Endothelial cell of umbilical vein (primary cell): ENCODE data around the gene ZNF668. TPM values are rescaled to one million over a fixed set of nuclear protein-coding genes. Genes with fewer than 3 reads are reported as not detected.

Source experiments
- BruUV-seq: library from RNA; stranded (reverse); fragments of 400-500 nt; replicated peaks from 2 replicates; lab custom pipeline; 2021; lab: Mats Ljungman, UMichigan
- CTCF ChIA-PET: fragments of 300-600, 350-600 bp; sonication (Branson Sonifier 250); formaldehyde crosslinking; loops from one replicate; lab custom pipeline; 2021; ENCODE audit warnings: antibody characterized with exemption, inconsistent platforms; lab: Charles Lee
- POLR2A ChIA-PET: fragments of 300-600, 350-600 bp; sonication (Branson Sonifier 250); formaldehyde crosslinking; loops from one replicate; lab custom pipeline; 2021; ENCODE audit warnings: antibody characterized with exemption, inconsistent platforms; lab: Charles Lee
- DNase-seq: peaks from one replicate; pipeline ENCODE4 v3.0.0-alpha.2; 2011; ENCODE audit warnings: low read depth, low spot score
- FAIRE-seq: peaks from 2 replicates; lab custom pipeline; 2011; peaks lifted over from hg19 to GRCh38; lab: Jason Lieb, UNC
- H2AFZ ChIP-seq: 2 replicates; pipeline ENCODE4 v1.6.0; 2012; ENCODE audit warnings: low read depth, low read length, control low read depth, inconsistent platforms
- H3K27ac ChIP-seq: 2 replicates; pipeline ENCODE4 v1.5.1; 2011; ENCODE audit warnings: low read depth, mild to moderate bottlenecking, control low read depth, low read length, moderate library complexity; ENCODE audit not compliant: insufficient read depth
- H3K27me3 ChIP-seq, 2 experiments: 2 replicates each; pipeline versions ENCODE4 v1.6.0 to v1.6.1; 2011; ENCODE audit warnings: low read length in 2 of 2, mixed read lengths in 1 of 2; ENCODE audit not compliant: control insufficient read depth in 2 of 2, insufficient read depth in 2 of 2
- H3K36me3 ChIP-seq, 2 experiments: 2 replicates in 1 of 2; 3 replicates in 1 of 2; pipeline ENCODE4 v1.5.1; 2011; ENCODE audit warnings: low read length in 2 of 2, mild to moderate bottlenecking in 1 of 2, moderate library complexity in 1 of 2; ENCODE audit not compliant: control insufficient read depth in 2 of 2, insufficient read depth in 2 of 2; ENCODE audit errors: extremely low read depth in 1 of 2
- H3K4me1 ChIP-seq: 3 replicates; pipeline ENCODE4 v1.5.1; 2011; ENCODE audit warnings: mild to moderate bottlenecking, low read length; ENCODE audit not compliant: control insufficient read depth, insufficient read depth; ENCODE audit errors: extremely low read depth
- H3K4me2 ChIP-seq: 2 replicates; pipeline ENCODE4 v1.6.1; 2011; ENCODE audit warnings: low read length, control low read depth, mixed read lengths; ENCODE audit not compliant: insufficient read depth
- H3K4me3 ChIP-seq, 3 experiments: fragments of 200-600 bp in 1 of 3; sonication (generic), shearing (Covaris generic) in 1 of 3; replicated peaks in 1 of 3; 2 replicates each; pipeline ENCODE4 v1.5.1; 2011 to 2016; ENCODE audit warnings: control low read depth in 3 of 3, low read length in 3 of 3, mild to moderate bottlenecking in 2 of 3, inconsistent platforms in 1 of 3, low read depth in 1 of 3, moderate library complexity in 1 of 3; ENCODE audit not compliant: insufficient read depth in 1 of 3
- H3K79me2 ChIP-seq: 2 replicates; pipeline ENCODE4 v1.6.0; 2012; ENCODE audit warnings: low read length, inconsistent platforms; ENCODE audit not compliant: control insufficient read depth, insufficient read depth
- H3K9ac ChIP-seq: replicated peaks from 2 replicates; pipeline ENCODE3; 2011; ENCODE audit warnings: low read length, control low read depth; ENCODE audit not compliant: insufficient read depth; ENCODE audit errors: extremely low read depth
- H3K9me1 ChIP-seq: replicated peaks from 3 replicates; pipeline ENCODE4 v1.6.0; 2011; ENCODE audit warnings: mild to moderate bottlenecking, low read length; ENCODE audit not compliant: control insufficient read depth, insufficient read depth; ENCODE audit errors: extremely low read depth
- H3K9me3 ChIP-seq: replicated peaks from 2 replicates; pipeline ENCODE4 v1.5.1; 2012; ENCODE audit warnings: low read length, inconsistent platforms; ENCODE audit not compliant: control insufficient read depth, insufficient read depth
- H4K20me1 ChIP-seq: replicated peaks from 2 replicates; pipeline ENCODE3; 2011; ENCODE audit warnings: mild to moderate bottlenecking, low read length; ENCODE audit not compliant: control insufficient read depth, insufficient read depth; ENCODE audit errors: extremely low read depth
- EZH2 ChIP-seq: IDR thresholded peaks from 2 replicates; pipeline ENCODE4 v1.6.1; 2012; ENCODE audit warnings: borderline replicate concordance, low read depth, mild to moderate bottlenecking, moderate library complexity, low read length, inconsistent platforms; ENCODE audit not compliant: severe bottlenecking
- GATA2 ChIP-seq: IDR thresholded peaks from 2 replicates; pipeline ENCODE4 v1.7.0; 2011; ENCODE audit warnings: low read depth, mild to moderate bottlenecking, moderate library complexity, mixed read lengths, low read length; ENCODE audit not compliant: insufficient read length, insufficient read depth
- JUN ChIP-seq: IDR thresholded peaks from 2 replicates; pipeline ENCODE4 v1.6.1; 2011; ENCODE audit warnings: borderline replicate concordance, low read depth; ENCODE audit not compliant: insufficient read length, insufficient read depth
- MYC ChIP-seq: IDR thresholded peaks from one replicate; pipeline ENCODE4 v1.6.1; 2011; ENCODE audit warnings: mild to moderate bottlenecking, low read depth, low read length
- POLR2AphosphoS5 ChIP-seq: IDR thresholded peaks from 2 replicates; pipeline ENCODE4 v1.6.1; 2012; ENCODE audit warnings: low read depth, mild to moderate bottlenecking, control low read depth, low read length, moderate library complexity; ENCODE audit not compliant: insufficient read depth
- dilution Hi-C: fragments of 300-500 bp; cut with MboI; formaldehyde crosslinking; loops from one replicate; pipeline ENCODE4 v1.15.0; 2019; ENCODE audit warnings: low sequenced_read_pairs; ENCODE audit not compliant: extremely low pct_ligation_motif_present
- intact Hi-C: fragments of 100-400 bp; cut with micrococcal nuclease; formaldehyde crosslinking; loops from one replicate; pipeline ENCODE4 v1.10.0; 2022
- polyA plus RNA-seq, 4 experiments: library from polyadenylated mRNA; depleted of rRNA in 3 of 4; stranded (reverse) in 3 of 4; unstranded in 1 of 4; fragments of >200 nt; gene quantifications; 2 replicates each; pipeline versions ENCODE4 v1.2.1 to v1.2.3, GENCODE V29; 2011 to 2012; ENCODE audit warnings: missing spikeins in 1 of 4
- total RNA-seq: library from RNA; stranded (reverse); gene quantifications from 2 replicates; pipeline ENCODE4 v1.2.3, GENCODE V29; 2021
- TF ChIP-seq, protein P1 (sequence below), 2 donors: IDR thresholded peaks; 1 replicate in 1 of 2; 2 replicates in 1 of 2; pipeline ENCODE4 v1.5.1; 2011; ENCODE audit warnings: low read length in 2 of 2, mild to moderate bottlenecking in 2 of 2, moderate library complexity in 2 of 2, control low read depth in 1 of 2, inconsistent platforms in 1 of 2, low read depth in 1 of 2; ENCODE audit not compliant: insufficient read depth in 1 of 2; ENCODE audit errors: extremely low read depth in 1 of 2
- TF ChIP-seq, protein P2 (sequence below): IDR thresholded peaks from 2 replicates; pipeline ENCODE4 v1.6.1; 2011; ENCODE audit not compliant: insufficient read depth, insufficient read length

ZNF668 gene
- total and polyA plus RNA-seq, 2 donors (not counting 3 experiments of a cell fraction or from before 2014, with no cell fraction given): 11.8 to 13.3 TPM

DNA sequence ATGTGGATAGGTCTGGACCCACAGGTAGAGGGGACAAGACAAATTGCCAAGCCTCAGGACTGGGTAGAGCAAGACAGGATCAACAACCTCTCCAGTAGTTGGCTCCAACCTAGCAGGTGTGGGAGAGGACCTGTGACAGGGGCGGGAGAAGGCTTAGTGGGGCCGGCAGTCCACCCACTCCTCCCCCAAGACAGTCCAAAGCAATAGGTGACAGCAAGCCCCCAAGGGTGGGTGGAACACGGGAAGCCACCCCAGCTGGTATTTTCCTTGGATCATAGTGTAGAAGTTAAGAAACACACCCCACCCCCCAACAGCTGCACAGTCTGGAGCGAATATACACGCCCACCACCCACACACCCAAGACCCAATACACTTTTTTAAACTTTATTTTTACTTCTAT is 44.8 kb downstream of the ZNF668 start:
- DNase-seq (no peak), FAIRE-seq (no peak)
- no peaks in the 10 kb centered on the region for H4K20me1 ChIP-seq
- intact Hi-C loops (loop anchor here (5.0 kb wide), 1 partner anchor 128 kb away; no protein-coding TSS in a partner anchor), dilution Hi-C loops (no loop called here)
- H3K9ac ChIP-seq: no peak overlapping the region
- no peak overlapping the region for H3K4me3 ChIP-seq
- no peaks in the 10 kb centered on the region for H3K9me3 ChIP-seq
- H3K27me3 ChIP-seq: no peaks in the 10 kb centered on the region
- BruUV-seq: no TSS peak
- no peak overlapping the region for H3K27ac ChIP-seq
- TF ChIP-seq GATA2 (no peak), JUN (no peak), MYC (no peak)
- TF ChIP-seq, protein P1, sequence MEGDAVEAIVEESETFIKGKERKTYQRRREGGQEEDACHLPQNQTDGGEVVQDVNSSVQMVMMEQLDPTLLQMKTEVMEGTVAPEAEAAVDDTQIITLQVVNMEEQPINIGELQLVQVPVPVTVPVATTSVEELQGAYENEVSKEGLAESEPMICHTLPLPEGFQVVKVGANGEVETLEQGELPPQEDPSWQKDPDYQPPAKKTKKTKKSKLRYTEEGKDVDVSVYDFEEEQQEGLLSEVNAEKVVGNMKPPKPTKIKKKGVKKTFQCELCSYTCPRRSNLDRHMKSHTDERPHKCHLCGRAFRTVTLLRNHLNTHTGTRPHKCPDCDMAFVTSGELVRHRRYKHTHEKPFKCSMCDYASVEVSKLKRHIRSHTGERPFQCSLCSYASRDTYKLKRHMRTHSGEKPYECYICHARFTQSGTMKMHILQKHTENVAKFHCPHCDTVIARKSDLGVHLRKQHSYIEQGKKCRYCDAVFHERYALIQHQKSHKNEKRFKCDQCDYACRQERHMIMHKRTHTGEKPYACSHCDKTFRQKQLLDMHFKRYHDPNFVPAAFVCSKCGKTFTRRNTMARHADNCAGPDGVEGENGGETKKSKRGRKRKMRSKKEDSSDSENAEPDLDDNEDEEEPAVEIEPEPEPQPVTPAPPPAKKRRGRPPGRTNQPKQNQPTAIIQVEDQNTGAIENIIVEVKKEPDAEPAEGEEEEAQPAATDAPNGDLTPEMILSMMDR (IDR thresholded peaks at IDR 0.05; ENCODE audit: extremely low read depth in 1 of 2, insufficient read depth in 1 of 2, low read depth in 1 of 2, low read length in 2 of 2): no peak
- H3K4me1 ChIP-seq: peaks cover 7% of the 10 kb centered on the region
- peaks cover 4% of the 10 kb centered on the region for H3K79me2 ChIP-seq
- H3K36me3 ChIP-seq: no peaks in the 10 kb centered on the region
- H2AFZ ChIP-seq: no peak overlapping the region
- no peaks in the 10 kb centered on the region for H3K9me1 ChIP-seq
- POLR2A ChIA-PET: no interaction called here
- no peak overlapping the region for H3K4me2 ChIP-seq
- CTCF ChIA-PET: no interaction called here

DNA sequence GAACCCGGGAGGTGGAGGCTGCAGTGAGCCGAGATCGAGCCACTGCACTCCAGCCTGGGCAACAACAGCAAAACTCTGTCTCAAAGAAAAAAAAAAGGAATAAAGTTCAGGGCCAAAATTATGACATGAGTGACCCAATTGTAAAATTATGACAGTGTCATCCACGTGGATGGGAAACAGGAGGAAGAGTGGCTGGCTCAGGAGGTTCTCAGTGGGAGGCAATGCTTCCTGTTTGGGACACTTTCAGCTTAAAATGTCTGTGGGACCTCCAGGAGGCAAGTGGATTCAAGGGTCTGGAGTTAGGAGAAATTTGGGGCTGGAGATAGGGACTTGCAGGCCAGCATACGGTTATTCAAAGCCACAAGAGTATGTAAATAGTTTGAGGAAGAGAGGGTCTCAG is 48.7 kb downstream of the ZNF668 start:
- dilution Hi-C loops: no loop called here
- no TSS peak for BruUV-seq
- no peak overlapping the region for H3K4me2 ChIP-seq
- H3K4me1 ChIP-seq: no peaks in the 10 kb centered on the region
- no peaks in the 10 kb centered on the region for H4K20me1 ChIP-seq
- TF ChIP-seq JUN (no peak), MYC (no peak), EZH2 (no peak), POLR2AphosphoS5 (no peak)
- TF ChIP-seq, protein P2, sequence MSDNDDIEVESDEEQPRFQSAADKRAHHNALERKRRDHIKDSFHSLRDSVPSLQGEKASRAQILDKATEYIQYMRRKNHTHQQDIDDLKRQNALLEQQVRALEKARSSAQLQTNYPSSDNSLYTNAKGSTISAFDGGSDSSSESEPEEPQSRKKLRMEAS: no peak
- TF ChIP-seq, protein P1 (IDR thresholded peaks at IDR 0.05; ENCODE audit: extremely low read depth in 1 of 2, insufficient read depth in 1 of 2, low read depth in 1 of 2, low read length in 2 of 2): no peak
- no peaks in the 10 kb centered on the region for H3K9me1 ChIP-seq
- no peak overlapping the region for H3K4me3 ChIP-seq
- FAIRE-seq: no peak
- no peaks in the 10 kb centered on the region for H3K79me2 ChIP-seq
- intact Hi-C loops: loop anchor here (5.0 kb wide), 1 partner anchor 132 kb away; no protein-coding TSS in a partner anchor
- H3K27me3 ChIP-seq: no peaks in the 10 kb centered on the region
- POLR2A ChIA-PET: no interaction called here
- no peak overlapping the region for H3K9ac ChIP-seq
- H3K27ac ChIP-seq: no peak overlapping the region
- no peaks in the 10 kb centered on the region for H3K9me3 ChIP-seq
- no peaks in the 10 kb centered on the region for H3K36me3 ChIP-seq
- CTCF ChIA-PET: no interaction called here
- DNase-seq: no peak
- H2AFZ ChIP-seq: no peak overlapping the region
